ENCODE measurements around the gene MAPK7.
A peak's percentile ranks its signal among the peaks of the same experiment; 100 is the strongest.
"Not testable (repeated sequence)": the region's sequence is repeated elsewhere in the genome, so short reads cannot be mapped to it uniquely, and the experiment has no call there.

The MAPK7 gene

GRCh38 chr17:19343256-19343630 lies 35.1 kb upstream of the MAPK7 start:
- DNase-seq (ENCODE audit: low spot score) = no peak

- DNase-seq (ENCODE audit: low spot score) = no peak
Measured at GRCh38 chr17:19343671-19344151, 34.6 kb upstream of the MAPK7 start.

- DNase-seq (ENCODE audit: low spot score) = no peak
Measured at GRCh38 chr17:19344311-19345066, 33.8 kb upstream of the MAPK7 start.

GRCh38 chr17:19345067-19345460 lies 33.2 kb upstream of the MAPK7 start:
- no peak for DNase-seq (ENCODE audit: low spot score)

- DNase-seq (ENCODE audit: low spot score) = no peak
Measured at GRCh38 chr17:19345486-19346350, 32.6 kb upstream of the MAPK7 start.

DNA sequence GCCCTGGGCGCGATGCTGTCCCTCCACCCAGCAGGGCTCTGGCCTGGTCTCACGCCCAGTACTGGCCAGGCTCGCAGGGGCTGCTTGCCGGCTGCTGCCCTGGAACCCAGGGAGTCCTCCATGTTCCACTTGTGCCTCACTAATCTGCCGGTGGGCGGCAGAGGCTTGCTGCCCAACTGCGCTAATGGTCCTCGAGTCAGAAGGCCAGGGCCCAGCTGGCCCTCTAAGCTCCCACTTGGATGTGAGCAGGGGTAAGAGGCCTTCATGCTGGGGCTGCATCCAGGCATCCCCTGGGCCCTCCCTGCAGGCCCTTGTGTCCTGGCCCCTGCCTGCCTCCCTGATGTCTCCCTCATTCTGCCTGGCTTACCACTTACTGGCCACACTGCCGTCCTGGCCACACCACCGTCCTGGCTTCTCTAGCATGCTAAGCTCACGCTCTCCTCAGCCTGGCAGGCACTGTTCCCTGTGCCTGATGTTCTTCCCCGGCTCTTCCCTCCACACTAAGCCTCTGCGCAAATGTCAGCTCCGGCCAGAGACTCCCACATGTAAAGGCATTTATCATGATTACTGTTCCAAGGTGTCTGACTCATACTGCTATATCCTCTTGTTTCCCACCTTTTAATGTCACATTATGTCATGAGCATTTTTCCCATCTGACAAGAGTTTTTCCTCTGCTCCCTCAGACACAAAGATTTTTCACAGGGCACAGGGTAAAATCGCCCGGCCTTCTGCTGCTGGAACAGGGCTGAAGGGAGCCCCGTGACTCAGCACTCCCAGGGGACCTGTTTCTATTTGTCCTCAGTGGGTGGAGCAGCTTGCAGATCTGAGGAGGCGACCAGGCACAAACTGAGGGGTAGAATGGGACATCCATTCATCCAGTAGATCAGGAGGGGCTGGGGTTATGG lies 31.7 kb upstream of the MAPK7 start:
- DNase-seq (ENCODE audit: low spot score) = no peak

- no peak for DNase-seq (ENCODE audit: low spot score)
Measured at GRCh38 chr17:19347323-19348080, 30.8 kb upstream of the MAPK7 start.

- no peak for DNase-seq (ENCODE audit: low spot score)
Measured at GRCh38 chr17:19348081-19348650, 30.1 kb upstream of the MAPK7 start.

GRCh38 chr17:19348806-19349205 lies 29.5 kb upstream of the MAPK7 start:
- no peak for DNase-seq (ENCODE audit: low spot score)

DNA sequence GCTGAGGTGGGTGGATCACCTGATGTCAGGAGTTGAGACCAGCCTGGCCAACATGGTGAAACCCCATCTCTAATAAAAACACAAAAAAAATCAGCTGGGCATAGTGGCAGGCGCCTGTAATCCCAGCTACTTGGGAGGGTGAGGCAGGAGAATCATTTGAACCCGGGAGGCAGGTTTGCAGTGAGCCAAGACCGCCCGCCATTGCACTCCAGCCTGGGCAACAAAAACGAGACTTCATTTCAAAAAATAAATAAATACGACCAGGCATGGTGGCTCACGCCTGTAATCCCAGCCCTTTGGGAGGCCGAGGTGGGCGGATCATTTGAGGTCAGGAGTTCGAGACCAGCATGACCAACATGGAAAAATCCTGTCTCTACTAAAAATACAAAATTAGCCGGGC lies 24.9 kb upstream of the MAPK7 start:
- DNase-seq (ENCODE audit: low spot score) = not testable (repeated sequence)

DNA sequence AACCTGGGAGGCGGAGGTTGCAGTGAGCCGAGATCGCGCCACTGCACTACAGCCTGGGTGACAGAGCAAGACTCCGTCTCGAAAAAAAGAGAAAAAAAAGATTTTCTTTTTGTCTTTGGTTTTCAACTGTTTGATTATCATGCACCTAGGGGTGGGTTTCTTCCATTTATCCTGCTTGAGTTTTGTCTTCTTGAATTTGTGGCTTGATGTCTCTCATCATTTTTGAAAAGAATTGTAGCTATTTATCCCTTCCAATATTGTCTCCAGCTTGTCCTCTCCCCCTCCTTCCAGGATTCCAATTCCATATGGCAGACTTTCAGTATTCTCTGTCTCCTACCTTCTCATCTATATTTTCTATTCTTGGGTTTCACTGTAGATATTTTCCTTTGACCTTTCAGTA lies 23.6 kb upstream of the MAPK7 start:
- DNase-seq (ENCODE audit: low spot score) = no peak

DNA sequence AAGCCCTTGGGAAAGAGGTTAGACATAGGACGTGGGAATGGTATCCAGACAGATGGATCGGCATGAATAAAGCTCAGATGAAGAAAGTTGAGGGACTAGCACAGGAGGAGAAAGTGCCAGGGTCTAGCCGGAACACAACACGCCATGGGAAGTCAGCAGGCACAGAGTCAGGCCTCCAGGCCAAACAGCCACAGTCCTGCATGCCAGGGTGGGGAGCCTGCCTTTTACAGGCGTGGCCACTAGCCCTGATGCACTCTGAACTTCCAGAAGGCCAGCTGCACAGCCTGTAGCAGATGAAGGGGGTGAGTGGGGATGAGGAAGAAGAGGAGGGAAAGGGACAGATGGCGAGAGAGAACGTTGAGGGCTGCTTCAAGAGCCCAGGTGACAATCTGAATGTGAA lies 20.9 kb upstream of the MAPK7 start:
- no peak for DNase-seq (ENCODE audit: low spot score)

DNA sequence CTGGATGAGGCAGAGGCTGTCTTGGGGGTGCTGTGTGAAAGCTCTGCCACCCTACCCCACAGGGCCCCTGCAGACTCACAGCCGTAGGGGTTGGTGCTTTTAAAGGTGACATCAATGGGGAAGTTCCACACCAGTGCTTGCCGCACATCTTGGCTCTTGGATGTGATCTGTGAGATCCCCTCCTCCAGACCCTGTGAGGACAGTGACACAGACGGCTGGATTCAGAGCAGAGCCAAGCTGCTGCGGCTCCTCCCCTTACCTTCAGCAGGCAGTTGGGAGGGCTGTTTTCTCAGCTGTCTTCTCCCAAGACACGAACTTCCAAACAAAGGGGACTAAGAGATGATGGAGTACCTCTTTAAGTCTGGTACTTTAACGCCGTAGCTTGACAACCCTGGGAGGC lies 20.5 kb upstream of the MAPK7 start:
- no peak for DNase-seq (ENCODE audit: low spot score)

DNA sequence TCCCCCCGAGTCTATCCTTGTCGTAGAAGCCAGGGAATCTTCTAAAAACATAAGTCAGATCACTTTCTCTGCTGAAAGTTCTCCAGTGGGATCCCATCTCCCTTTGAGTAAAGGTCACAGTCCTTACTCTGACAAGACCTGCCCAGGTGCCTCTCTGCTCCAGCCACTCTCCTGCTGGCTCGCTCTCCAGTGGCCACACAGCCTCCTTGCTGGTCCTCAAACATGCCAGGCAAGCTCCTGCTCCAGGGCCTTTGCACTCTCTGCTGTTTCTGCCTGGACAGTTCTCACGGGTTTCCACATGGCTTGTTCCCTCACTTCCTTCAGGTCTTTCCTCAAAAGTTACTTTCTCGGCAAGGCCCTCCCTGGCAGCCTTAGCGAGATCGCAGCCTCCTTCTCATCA lies 19.1 kb upstream of the MAPK7 start:
- no peak for DNase-seq (ENCODE audit: low spot score)

GRCh38 chr17:19359856-19360255 lies 18.4 kb upstream of the MAPK7 start:
- DNase-seq (ENCODE audit: low spot score) = no peak

- DNase-seq (ENCODE audit: low spot score) = no peak
Measured at GRCh38 chr17:19360772-19361171, 17.5 kb upstream of the MAPK7 start.

GRCh38 chr17:19361326-19361725 lies 17.0 kb upstream of the MAPK7 start:
- no peak for DNase-seq (ENCODE audit: low spot score)

- no peak for DNase-seq (ENCODE audit: low spot score)
Measured at GRCh38 chr17:19361944-19362276, 16.4 kb upstream of the MAPK7 start.

GRCh38 chr17:19362277-19363113 lies 15.8 kb upstream of the MAPK7 start, which contains the start of gene B9D1:
B9D1 (minus strand) TSS chr17:19362723; CDS start chr17:19362569, 154 bp downstream.
- peak; percentile 95 for DNase-seq (ENCODE audit: low spot score)

DNA sequence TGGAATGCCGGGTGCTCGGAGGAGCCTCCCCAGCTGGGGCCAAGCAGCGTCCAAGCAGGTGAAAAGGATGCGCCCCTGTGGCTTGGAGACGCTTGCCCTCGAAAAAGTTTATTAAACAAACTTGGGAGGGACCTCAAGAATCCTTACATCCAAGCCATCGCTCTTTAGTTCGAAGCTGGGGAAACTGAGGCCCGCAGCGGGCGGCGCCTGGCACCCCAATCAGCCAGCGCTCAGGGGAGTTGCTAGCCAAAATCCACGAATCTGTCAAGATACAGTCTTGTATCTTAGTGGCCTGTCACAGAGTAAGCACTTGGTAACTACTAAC lies 15.2 kb upstream of the MAPK7 start:
- no peak for DNase-seq (ENCODE audit: low spot score)
